ENCODE measurements around the gene ACSL1.

The ACSL1 gene

GRCh38 chr4:184825896-184826690 is at the start of gene ACSL1:
TSS of gene ACSL1 (minus strand) at chr4:184825968. CDS start at chr4:184803514, 22,454 bp downstream.
- peak; percentile 57 to 74 for DNase-seq (ENCODE audit: low read depth in 2 of 2)

GRCh38 chr4:184873054-184873453 is 47.3 kb upstream of the ACSL1 start:
- DNase-seq (ENCODE audit: low read depth in 2 of 2) = no peak

GRCh38 chr4:184870718-184871117 is 45.0 kb upstream of the ACSL1 start:
- DNase-seq (ENCODE audit: low read depth in 2 of 2) = no peak

GRCh38 chr4:184868623-184869022 is 42.9 kb upstream of the ACSL1 start:
- no peak for DNase-seq (ENCODE audit: low read depth in 2 of 2)

GRCh38 chr4:184863916-184864315 is 38.1 kb upstream of the ACSL1 start:
- DNase-seq (ENCODE audit: low read depth in 2 of 2) = no peak

GRCh38 chr4:184861047-184861446 is 35.3 kb upstream of the ACSL1 start:
- no peak for DNase-seq (ENCODE audit: low read depth in 2 of 2)

GRCh38 chr4:184860018-184860779 is 34.4 kb upstream of the ACSL1 start:
- DNase-seq (ENCODE audit: low read depth in 2 of 2) = no peak

- DNase-seq (ENCODE audit: low read depth in 2 of 2) = no peak
Measured at GRCh38 chr4:184857441-184858121, 31.8 kb upstream of the ACSL1 start.

- no peak for DNase-seq (ENCODE audit: low read depth in 2 of 2)
Measured at GRCh38 chr4:184856277-184856609, 30.5 kb upstream of the ACSL1 start.

- DNase-seq (ENCODE audit: low read depth in 2 of 2) = no peak
Measured at GRCh38 chr4:184854673-184855072, 28.9 kb upstream of the ACSL1 start.

- no peak for DNase-seq (ENCODE audit: low read depth in 2 of 2)
Measured at GRCh38 chr4:184853436-184853835, 27.7 kb upstream of the ACSL1 start.

GRCh38 chr4:184851886-184852285 is 26.1 kb upstream of the ACSL1 start:
- no peak for DNase-seq (ENCODE audit: low read depth in 2 of 2)

GRCh38 chr4:184851200-184851541 is 25.4 kb upstream of the ACSL1 start:
- no peak for DNase-seq (ENCODE audit: low read depth in 2 of 2)

GRCh38 chr4:184850431-184851199 is 24.8 kb upstream of the ACSL1 start:
- DNase-seq (ENCODE audit: low read depth in 2 of 2) = no peak

GRCh38 chr4:184850018-184850417 is 24.2 kb upstream of the ACSL1 start:
- DNase-seq (ENCODE audit: low read depth in 2 of 2) = no peak

- no peak for DNase-seq (ENCODE audit: low read depth in 2 of 2)
Measured at GRCh38 chr4:184849185-184849584, 23.4 kb upstream of the ACSL1 start.

GRCh38 chr4:184848510-184848909 is 22.7 kb upstream of the ACSL1 start:
- no peak for DNase-seq (ENCODE audit: low read depth in 2 of 2)

- DNase-seq (ENCODE audit: low read depth in 2 of 2) = no peak
Measured at GRCh38 chr4:184846531-184846930, 20.8 kb upstream of the ACSL1 start.

- no peak for DNase-seq (ENCODE audit: low read depth in 2 of 2)
Measured at GRCh38 chr4:184845367-184846021, 19.7 kb upstream of the ACSL1 start.

GRCh38 chr4:184844742-184845141 is 19.0 kb upstream of the ACSL1 start:
- DNase-seq (ENCODE audit: low read depth in 2 of 2) = no peak

- no peak for DNase-seq (ENCODE audit: low read depth in 2 of 2)
Measured at GRCh38 chr4:184843984-184844554, 18.3 kb upstream of the ACSL1 start.
